NCI-H748 (cell line): Measurements from ENCODE around the gene TUBA1B.

Experiments used
- DNase-seq: peaks from one replicate; lab custom pipeline; 2025; ENCODE audit not compliant: unreplicated experiment; lab: John Stamatoyannopoulos, UW

Gene TUBA1B

DNA sequence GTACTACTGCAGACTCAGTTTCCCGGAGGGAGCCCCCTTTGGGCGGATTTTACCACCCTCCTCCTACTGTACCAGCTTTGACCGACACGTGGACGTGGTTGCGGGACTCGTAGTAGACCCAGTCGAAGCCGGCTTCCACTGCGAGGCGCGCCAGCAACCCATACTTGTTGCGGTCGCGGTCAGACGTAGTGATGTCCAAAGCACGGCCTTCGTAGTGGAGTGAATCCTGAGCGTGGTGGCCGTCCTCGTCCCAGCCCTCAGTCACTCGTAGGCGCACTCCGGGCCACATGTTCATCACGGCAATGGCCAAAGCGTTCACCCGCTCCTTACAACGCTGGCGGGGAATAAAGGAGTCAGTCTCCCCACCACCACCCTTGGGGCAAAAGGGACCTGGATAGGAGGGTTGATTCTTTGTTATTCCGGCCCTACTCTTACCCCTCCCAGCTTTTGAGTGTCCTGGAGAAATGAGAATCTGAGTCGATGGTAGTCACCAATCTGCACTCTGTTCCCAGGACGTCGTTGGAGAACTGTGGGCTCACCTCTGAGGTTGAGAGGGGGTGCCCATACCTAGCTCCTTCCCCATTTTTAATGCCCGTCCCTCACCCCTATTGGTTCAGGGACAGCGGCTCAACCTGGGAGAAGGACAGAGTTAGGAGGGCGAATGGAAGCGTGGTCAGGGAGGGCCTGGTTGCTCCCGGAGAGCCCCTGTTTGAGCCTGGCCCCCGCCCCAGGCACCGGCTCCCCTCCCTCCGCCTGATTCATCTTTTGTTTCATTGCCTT is 39.9 kb downstream of the TUBA1B start:
- no peak for DNase-seq

DNA sequence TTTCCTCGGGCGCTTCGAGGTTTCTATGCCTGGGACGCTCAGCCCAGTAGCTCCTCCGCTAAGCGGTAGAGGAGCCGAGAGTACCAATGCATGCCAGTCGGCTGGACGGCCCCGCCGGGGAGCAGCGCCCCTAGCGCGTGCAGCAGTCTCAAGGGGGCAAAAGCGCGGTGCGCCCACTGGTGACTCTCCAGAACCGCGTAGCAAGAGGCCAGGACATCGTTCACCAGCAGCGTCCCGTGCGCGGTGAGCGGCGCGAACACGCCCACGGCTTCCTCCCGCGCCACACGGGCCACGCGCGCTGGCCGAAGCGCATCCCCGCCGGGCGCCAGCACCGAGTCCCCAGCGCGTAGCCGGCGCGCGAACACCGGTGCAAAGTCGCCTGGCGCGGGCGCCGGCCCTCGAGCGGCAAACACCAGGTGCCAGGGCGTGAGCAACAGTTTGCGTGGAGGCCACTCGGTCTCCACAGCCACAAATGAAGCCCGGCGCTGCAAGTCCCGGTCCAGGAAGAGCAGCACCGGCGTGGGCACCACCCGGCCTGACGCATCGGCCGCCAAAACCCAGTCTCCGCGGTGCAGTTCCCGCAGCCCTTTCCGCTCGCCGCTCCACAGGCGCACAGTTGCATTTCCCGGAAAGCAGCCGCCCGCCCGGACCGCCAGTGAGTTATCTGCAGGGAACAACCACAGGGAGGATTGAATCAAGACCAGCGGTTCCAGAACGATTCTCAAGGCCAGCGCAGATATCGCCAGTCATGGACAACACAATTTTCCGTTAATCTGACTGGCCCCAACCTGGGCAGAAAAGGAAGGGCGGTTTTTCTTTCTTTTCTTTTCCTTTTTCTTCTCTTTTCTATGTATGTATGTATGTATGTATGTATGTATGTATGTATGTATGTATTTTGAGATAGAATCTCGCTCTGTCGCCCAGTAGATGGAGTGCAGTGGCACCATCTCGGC is 41.1 kb downstream of the TUBA1B start:
- peak; percentile 66 for DNase-seq

DNA sequence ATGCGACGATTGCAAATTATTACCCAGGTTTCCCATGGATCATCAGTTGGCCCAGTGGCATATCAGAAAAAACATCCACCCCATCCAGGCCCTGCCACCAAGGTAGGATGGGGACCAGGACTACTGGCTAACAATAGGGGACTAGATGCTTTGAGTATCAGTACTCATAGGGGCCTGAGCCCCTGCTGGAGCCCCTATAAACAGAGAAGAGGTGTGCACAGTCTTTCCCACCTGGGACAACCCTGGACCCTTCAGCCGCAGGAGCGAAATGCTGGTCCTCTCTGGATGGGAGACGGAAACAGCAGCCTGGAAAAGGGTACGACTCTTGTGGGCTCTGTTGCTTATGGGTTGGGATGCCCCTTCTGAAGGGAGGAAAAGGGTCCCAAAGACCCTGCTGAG is 42.3 kb downstream of the TUBA1B start:
- DNase-seq: no peak

DNA sequence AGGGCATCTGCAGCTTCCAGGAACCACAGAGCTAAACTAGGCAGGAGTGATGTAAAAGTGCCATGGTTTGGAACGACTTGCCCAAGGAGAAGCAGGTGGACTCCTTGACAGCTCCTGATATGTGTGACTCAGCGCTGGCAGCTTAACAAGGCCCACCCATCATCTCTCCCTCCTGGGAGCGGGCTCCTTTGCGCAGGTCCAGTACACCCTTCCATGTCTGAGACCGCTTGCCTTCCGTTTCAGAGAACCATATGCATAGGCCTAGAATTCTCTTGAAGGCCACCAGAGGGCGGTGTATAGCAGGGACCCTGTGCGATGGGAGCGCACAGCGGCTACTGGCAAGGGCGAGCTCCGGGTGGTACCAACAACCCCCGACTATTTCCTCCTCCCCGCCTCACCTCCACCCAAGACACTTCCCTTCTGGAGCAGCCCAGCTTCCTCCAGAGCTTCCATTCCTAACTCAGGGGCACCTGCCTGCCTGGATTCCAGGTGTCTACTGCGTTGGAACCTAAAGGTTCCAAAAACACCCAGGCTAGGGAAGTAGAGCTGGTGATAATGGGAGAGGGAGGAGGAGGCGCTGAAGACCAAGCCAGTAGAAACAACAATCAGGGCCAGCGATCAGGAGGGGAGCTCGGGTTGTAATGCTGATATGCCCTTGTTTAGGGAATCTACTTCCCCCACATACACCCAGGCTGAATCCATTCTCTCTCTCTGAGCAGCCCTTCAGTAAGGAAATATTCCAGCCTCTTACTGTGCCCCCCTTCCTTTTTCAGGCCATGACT is 42.9 kb downstream of the TUBA1B start:
- peak; percentile 88 for DNase-seq

DNA sequence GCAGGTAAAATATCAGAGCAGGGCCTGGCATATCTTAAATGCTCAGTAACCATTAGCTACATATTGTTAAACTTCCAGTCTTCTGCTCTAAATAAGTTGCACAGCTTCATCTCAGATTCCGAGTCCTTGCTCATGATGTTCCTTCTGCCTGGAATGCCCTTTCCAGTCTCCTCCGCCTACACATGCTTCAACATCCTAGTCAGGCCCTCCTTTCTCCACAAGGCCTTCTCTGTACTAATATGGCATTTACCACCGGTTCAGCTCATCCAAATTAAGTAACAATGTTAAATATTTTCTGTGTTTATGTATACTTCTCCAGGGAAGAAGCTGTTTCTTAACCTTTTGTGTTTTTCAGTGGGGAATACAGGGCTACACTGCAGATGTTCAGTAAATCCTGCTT is 45.1 kb downstream of the TUBA1B start:
- DNase-seq: no peak

DNA sequence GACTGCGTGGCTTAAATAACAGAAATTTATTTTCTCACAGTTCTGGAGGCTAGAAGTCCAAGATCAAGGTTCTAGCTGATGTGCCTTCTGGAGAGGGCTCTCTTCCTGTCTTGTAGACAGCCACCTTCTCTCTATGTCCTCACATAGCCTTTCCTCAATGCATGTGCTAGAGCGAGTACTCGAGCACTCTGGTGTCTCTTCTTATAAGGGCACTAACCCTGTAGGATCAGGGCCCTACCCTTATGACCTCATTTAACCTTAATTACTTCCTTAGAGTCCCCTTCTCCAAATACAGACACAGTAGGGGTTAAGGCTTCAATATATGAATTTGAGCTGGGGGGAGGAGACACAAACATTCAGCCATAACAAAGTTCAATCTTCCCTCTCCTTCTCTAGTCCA is 46.8 kb downstream of the TUBA1B start:
- DNase-seq: no peak

DNA sequence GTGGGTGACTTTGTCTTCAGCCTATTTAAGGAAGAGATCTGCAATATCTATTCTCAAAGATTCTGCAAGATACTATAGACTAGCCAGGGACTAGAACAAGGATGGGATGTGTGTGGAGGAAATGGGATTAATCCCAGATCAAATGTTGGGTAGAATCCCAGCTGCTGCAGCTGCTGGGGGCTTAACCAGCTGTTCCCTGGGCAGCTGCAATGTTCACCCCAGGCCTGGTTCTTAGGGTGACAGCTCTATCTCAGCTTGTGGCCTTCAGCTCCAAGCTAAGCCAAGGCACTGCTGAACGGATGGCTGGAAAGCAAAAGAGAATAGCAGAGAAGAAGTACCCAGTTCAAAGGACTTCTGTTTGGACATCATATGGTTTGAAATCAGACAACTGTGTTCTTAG is 51.4 kb downstream of the TUBA1B start:
- DNase-seq: no peak
